Fibroblast of villous mesenchyme (primary cell): ENCODE results near the gene GFRA3. TPM values are rescaled to one million over a fixed set of nuclear protein-coding genes. Genes with fewer than 3 reads are reported as not detected.

ENCODE experiments used
- DNase-seq: peaks from one replicate; pipeline ENCODE4 v3.0.0-alpha.2; 2010; ENCODE audit warnings: low read depth
- H3K4me3 ChIP-seq: 2 replicates; pipeline ENCODE4 v1.5.1; 2011; ENCODE audit warnings: low read depth, mild to moderate bottlenecking, low read length
- CTCF ChIP-seq: IDR thresholded peaks from 2 replicates; pipeline ENCODE4 v1.5.1; 2012; ENCODE audit warnings: low read depth, mild to moderate bottlenecking, low read length; ENCODE audit not compliant: insufficient read depth
- total RNA-seq: library from RNA; depleted of rRNA; stranded (reverse); fragments of >200 nt; gene quantifications from 2 replicates; pipeline ENCODE4 v1.2.3, GENCODE V29; 2012

GFRA3 gene
- total RNA-seq, 1 donor = not detected

GRCh38 chr5:138238034-138238433, 36.4 kb downstream of the GFRA3 start:
- H3K4me3 ChIP-seq = no peak overlapping the region
- TF ChIP-seq CTCF = no peak
- no peak for DNase-seq

GRCh38 chr5:138234651-138235050, 39.8 kb downstream of the GFRA3 start:
- no peak for DNase-seq
- no peak overlapping the region for H3K4me3 ChIP-seq
- no peak for TF ChIP-seq CTCF

GRCh38 chr5:138233280-138233679, 41.1 kb downstream of the GFRA3 start:
- no peak for TF ChIP-seq CTCF
- no peak overlapping the region for H3K4me3 ChIP-seq
- DNase-seq = no peak

DNA sequence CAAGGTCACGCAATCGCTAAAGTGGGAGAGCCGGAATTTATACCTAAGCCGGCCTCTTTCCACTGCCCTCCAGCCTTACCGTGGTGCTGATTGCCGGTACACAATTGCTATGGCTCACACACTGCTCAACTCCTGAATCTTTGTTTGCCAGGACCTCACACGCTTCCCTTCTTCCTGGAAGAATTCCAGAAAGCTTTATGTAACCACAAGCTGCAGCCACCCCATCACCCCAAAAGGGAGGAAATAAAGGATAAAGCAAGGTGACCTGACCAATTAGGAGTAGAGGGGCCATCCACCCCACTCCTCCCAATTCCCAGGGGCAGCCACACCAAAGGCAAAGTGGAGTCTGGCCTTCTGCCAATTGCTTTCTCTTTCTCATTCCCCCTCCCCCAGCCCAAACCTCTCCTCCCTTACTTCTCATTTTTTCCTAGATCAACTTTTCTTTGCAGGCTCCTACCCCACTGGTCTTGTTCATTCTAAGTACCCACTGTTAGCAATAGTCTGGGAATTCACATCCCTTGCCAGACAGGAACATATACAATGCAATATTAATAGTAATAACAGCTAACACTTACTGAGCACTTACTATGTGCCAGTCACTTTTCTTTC, 43.3 kb downstream of the GFRA3 start:
- no peak for DNase-seq
- TF ChIP-seq CTCF = no peak
- H3K4me3 ChIP-seq = no peak overlapping the region

- no peak for TF ChIP-seq CTCF
- no peak overlapping the region for H3K4me3 ChIP-seq
- DNase-seq = no peak
Measured at GRCh38 chr5:138230261-138230660, 44.2 kb downstream of the GFRA3 start.

GRCh38 chr5:138229387-138229786, 45.0 kb downstream of the GFRA3 start:
- DNase-seq = no peak
- TF ChIP-seq CTCF = no peak
- no peak overlapping the region for H3K4me3 ChIP-seq

- H3K4me3 ChIP-seq = no peak overlapping the region
- TF ChIP-seq CTCF = no peak
- no peak for DNase-seq
Measured at GRCh38 chr5:138226910-138227309, 47.5 kb downstream of the GFRA3 start.
